HG02981 (cell line): ENCODE results near the gene C3orf52.

ENCODE experiments used
- ATAC-seq: cut with Tn5 transposase; IDR thresholded peaks from one replicate; pipeline ENCODE4 v1.9.1; 2021; ENCODE audit warnings: mild to moderate bottlenecking, moderate library complexity; ENCODE audit not compliant: unreplicated experiment

C3orf52 gene

GRCh38 chr3:112134335-112135124, 48.3 kb downstream of the C3orf52 start:
- ATAC-seq, result no peak

- ATAC-seq, result no peak
Measured at GRCh38 chr3:112136046-112136445, 49.9 kb downstream of the C3orf52 start.

- peak; percentile 20 for ATAC-seq
Measured at GRCh38 chr3:112136959-112137693, 50.9 kb downstream of the C3orf52 start.

GRCh38 chr3:112137781-112138180, 51.6 kb downstream of the C3orf52 start:
- no peak for ATAC-seq

- ATAC-seq, result no peak
Measured at GRCh38 chr3:112138219-112138969, 52.2 kb downstream of the C3orf52 start.

- no peak for ATAC-seq
Measured at GRCh38 chr3:112140584-112140983, 54.4 kb downstream of the C3orf52 start.

- ATAC-seq, result no peak
Measured at GRCh38 chr3:112141293-112141692, 55.1 kb downstream of the C3orf52 start.

GRCh38 chr3:112143251-112143650, 57.1 kb downstream of the C3orf52 start:
- peak; percentile 72 for ATAC-seq

GRCh38 chr3:112143689-112144088, 57.5 kb downstream of the C3orf52 start:
- ATAC-seq, result no peak

GRCh38 chr3:112149136-112149535, 62.9 kb downstream of the C3orf52 start:
- no peak for ATAC-seq

GRCh38 chr3:112167758-112168157, 81.6 kb downstream of the C3orf52 start:
- peak; percentile 76 for ATAC-seq
